GM18909 (cell line): ENCODE measurements around the gene TMEM154.

Experiments
- ATAC-seq: cut with Tn5 transposase; IDR thresholded peaks from one replicate; pipeline ENCODE4 v1.9.1; 2021; ENCODE audit warnings: mild to moderate bottlenecking; ENCODE audit not compliant: unreplicated experiment, poor library complexity

The TMEM154 gene

DNA sequence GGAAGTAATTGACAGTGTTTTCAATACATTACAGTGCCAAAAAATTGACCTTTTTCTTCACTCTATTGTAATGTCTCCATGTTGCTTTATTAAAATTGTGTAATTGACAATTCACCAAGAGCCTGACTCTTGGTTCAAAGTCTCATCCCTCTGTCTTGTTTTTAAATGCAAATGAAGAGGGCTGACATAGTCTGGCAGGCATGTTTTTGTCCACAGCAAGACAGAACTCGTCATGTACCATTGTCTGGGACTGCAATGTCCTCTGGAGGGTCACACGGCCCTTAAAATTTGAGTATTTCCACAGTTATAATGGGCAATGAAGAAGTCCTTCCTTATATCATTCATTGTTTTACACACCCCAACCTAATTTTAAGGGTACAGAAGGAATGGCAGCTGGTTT, 105.9 kb downstream of the TMEM154 start:
- no peak for ATAC-seq

DNA sequence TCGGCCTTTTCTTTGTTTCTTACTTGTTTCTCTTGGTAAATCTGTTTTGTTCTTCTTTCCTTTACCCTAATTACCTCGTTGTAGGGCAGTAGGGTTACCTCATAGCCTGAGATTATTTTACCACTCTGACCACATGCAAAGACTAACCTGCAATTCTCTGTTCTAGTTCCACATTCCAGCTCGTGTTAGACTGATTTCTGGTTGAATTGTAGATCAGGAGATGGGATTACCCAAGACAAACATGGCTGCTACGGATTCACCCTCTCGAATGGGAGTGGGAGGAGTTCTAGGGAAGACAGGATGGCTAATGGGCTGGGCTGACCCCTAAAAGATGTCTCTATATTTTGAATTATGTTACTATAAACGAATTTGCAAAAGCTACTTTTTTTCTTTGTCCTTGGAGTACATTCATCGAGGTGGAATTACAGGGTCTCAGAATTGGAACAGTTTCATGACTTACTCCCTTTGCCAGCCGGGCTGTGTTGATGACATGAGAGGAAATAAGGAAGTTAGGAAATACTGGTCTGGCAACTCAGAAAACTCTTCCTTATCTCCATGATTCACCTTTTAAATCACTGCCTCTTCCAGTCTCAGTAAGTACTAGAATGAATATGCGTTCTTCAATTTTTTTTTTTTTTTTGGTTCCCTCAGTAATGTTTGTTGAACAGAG, 107.2 kb downstream of the TMEM154 start:
- peak; percentile 57 for ATAC-seq

DNA sequence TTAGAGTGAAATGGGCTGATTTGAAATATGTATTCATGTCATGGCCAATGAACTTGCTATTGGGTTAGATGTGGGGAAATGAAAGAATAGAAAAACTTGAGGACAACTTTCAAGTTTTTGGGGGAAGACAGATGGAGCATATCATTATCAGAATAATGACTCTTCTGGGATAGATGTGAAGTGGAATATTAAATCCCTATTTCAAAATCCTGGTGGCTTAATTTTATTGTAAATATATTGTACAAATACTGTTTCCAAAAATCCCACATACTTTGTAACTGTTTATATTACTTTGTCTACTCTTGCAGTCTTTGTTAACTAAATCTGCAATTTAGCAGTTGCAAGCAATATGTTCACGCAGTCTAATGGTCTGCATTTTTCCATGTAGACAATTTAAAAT, 108.0 kb downstream of the TMEM154 start:
- no peak for ATAC-seq

DNA sequence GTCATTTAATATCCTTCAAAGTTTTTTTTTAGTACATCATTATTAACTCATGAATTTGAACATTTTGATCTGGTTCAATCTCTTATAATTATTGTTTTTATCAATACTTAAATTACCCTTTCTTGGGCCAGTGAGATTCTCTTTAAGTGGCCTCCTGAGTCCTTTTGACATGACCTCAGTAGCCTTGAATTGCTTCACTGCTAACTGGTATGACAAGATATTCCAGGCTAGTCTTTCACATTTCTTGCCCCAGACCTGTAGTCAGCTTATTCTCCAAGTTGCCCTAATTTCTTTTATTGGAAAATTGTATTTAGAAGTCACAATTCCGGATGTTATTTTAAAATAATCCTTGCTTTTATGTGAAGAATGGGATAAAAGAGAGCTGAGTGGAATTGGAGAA, 108.5 kb downstream of the TMEM154 start:
- no peak for ATAC-seq
